Measurements from ENCODE around the gene SCRT2. TPM values are rescaled to one million over a fixed set of nuclear protein-coding genes. Genes with fewer than 3 reads are reported as not detected.

The SCRT2 gene
- total and polyA plus RNA-seq, 2 of the 8 experiments (the other 6 are each of a cell fraction or from before 2014, with no cell fraction given), result 0.12 to 0.34 TPM

DNA sequence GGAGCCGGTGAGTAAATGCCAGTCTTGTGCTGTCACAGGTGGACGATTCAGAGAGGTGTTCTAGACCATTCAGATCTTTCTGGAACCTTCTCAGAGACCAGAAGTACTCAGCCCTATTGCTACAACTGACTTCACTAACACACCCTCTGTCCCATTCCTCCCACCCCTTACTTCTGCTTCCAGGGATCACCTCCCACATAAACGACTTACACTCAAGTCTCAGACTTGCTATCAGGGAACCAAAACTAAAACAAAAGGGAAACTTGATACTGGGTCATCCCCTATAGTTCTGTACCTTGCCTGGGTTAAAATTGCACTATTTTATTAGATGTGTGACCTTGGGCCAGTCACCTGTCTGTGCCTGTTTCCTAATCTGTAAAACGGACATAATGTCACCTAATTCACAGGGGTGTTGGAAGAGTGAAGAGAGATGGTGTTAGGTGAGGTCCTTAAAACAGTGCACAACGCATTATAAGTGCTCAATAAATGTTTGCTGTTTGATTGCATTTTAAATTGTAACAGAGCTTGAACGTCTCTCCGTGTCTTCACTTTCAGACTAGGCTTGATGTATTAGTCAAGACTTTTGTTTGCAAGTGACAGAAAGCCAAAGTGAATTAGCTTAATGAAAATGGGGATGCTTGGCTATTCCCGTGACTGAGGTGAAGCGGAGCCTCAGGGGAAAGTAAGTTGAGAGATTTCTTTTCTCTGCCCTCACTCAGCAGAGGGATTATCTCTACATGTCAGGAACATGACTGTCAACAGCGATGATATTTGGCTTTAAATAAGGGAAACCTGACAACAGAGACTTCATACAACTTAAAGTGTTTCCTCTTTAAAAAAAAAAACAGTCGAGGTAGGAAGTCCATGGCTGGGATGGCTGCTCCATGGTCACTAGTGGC is 19.6 kb downstream of the SCRT2 start:
- Histone ChIP-seq H4K5ac (ENCODE audit: insufficient read length, low read depth, low read length) (no peak overlapping the region), H3K79me2 (ENCODE audit: control insufficient read depth in 1 of 2, insufficient read depth in 2 of 2, low read length in 2 of 2) (no peaks in the 10 kb centered on the region), H3K4ac (replicated peaks; ENCODE audit: insufficient read length, low read depth, low read length) (no peak overlapping the region), H2BK20ac (ENCODE audit: low read length) (peak overlapping the region; percentile 63; the same call in 1 of the 2 replicates), H2BK5ac (ENCODE audit: low read depth, low read length) (no peak overlapping the region), H2BK12ac (ENCODE audit: low read depth, low read length) (peak overlapping the region; percentile 11; the same call in 1 of the 2 replicates), H3K27ac (ENCODE audit: low read depth, low read length) (no peak overlapping the region), H3K14ac (ENCODE audit: insufficient read length) (no peak overlapping the region), H3K27me3 (replicated peaks in 1 of 4; ENCODE audit: control insufficient read depth in 3 of 4, extremely low read depth in 1 of 4, insufficient read depth in 3 of 4, low read length in 3 of 4) (peaks cover 0 to 7% (median under 1%) of the 10 kb centered on the region in 4 experiments; a peak in 3 of 7 replicates), H3K56ac (replicated peaks; ENCODE audit: insufficient read length, low read depth, low read length) (no peak overlapping the region), H3K9ac (replicated peaks in 1 of 4; ENCODE audit: extremely low read depth in 1 of 4, low read depth in 3 of 4, low read length in 3 of 4) (no peak overlapping the region), H2AK5ac (ENCODE audit: low read depth, low read length) (no peak overlapping the region), H3K79me1 (ENCODE audit: low read depth, low read length) (no peaks in the 10 kb centered on the region), H3K23me2 (ENCODE audit: low read depth, low read length) (peaks cover 10% of the 10 kb centered on the region; the same call in 1 of the 2 replicates), H2BK120ac (replicated peaks; ENCODE audit: low read depth, low read length) (no peak overlapping the region), H4K8ac (ENCODE audit: extremely low read depth, insufficient read depth, low read length) (no peak overlapping the region), H3K23ac (ENCODE audit: insufficient read length) (no peak overlapping the region), H3K18ac (ENCODE audit: extremely low read depth, low read length) (no peak overlapping the region), H3K9me3 (ENCODE audit: insufficient read depth in 2 of 2, low read depth in 1 of 2, low read length in 1 of 2) (no peaks in the 10 kb centered on the region), H4K91ac (replicated peaks; ENCODE audit: insufficient read length, low read length) (peak overlapping the region; percentile 20), H3K4me3 (ENCODE audit: extremely low read depth in 1 of 4, insufficient read depth in 2 of 4, low read depth in 3 of 4, low read length in 4 of 4) (no peak overlapping the region), H2BK15ac (ENCODE audit: low read length) (0 out of 2 replicates have a peak overlapping the region, but pooled peaks have one; percentile 14), H2AFZ (ENCODE audit: low read length) (no peak overlapping the region), H3K4me2 (ENCODE audit: insufficient read depth in 1 of 2, low read depth in 2 of 2, low read length in 2 of 2) (no peak overlapping the region), H3K4me1 (replicated peaks in 1 of 4; ENCODE audit: control insufficient read depth in 3 of 4, insufficient read depth in 4 of 4, low read length in 3 of 4) (peaks cover 24 to 35% (median 30%) of the 10 kb centered on the region in 4 experiments), H3K36me3 (ENCODE audit: control insufficient read depth in 2 of 4, insufficient read depth in 4 of 4, low read length in 3 of 4) (no peaks in the 10 kb centered on the region), H4K20me1 (replicated peaks in 1 of 2; ENCODE audit: control insufficient read depth in 1 of 2, insufficient read depth in 2 of 2, low read length in 2 of 2) (no peaks in the 10 kb centered on the region)
- FAIRE-seq (no peak), DNase-seq (ENCODE audit: low read depth in 1 of 2, low spot score in 2 of 2) (no peak)
- CTCF ChIA-PET (ENCODE audit: partially characterized antibody), result interaction anchor here (0.7 to 3.9 kb wide), 9 partner anchors 11 to 113 kb away, joined by 3 to 45 read pairs (median 4); no protein-coding TSS in a partner anchor
- WGBS, 2 experiments (ENCODE audit: extremely low coverage in 1 of 2, insufficient coverage in 1 of 2, insufficient read length in 1 of 2, insufficient replicate concordance in 2 of 2, low coverage in 1 of 2, low lambda C conversion rate in 2 of 2, missing lambda C conversion rate in 1 of 2), result 82% methylated on average over 11 of the region's 11 CpGs; no CpG with 5 or more reads in 1 of the 2 experiments
- POLR2A ChIA-PET (ENCODE audit: partially characterized antibody), result interaction anchor here (1.8 kb wide), 1 partner anchor 8 kb away, joined by 4 read pairs; no protein-coding TSS in a partner anchor
- TF ChIP-seq TAF1 (IDR thresholded peaks at IDR 0.05; ENCODE audit: low read depth, low read length), result no peak
- no peak for TF ChIP-seq POLR2A (IDR thresholded peaks at IDR 0.05; ENCODE audit: control extremely low read depth in 1 of 2, low read depth in 2 of 2, low read length in 2 of 2)
- no peak for TF ChIP-seq POU5F1 (IDR thresholded peaks at IDR 0.05; ENCODE audit: low read depth, low read length)
- no peak for TF ChIP-seq SP2 (IDR thresholded peaks at IDR 0.05; ENCODE audit: low read length)
- TF ChIP-seq SRF (IDR thresholded peaks at IDR 0.05; ENCODE audit: low read depth, low read length), result no peak
- TF ChIP-seq SIX5 (IDR thresholded peaks at IDR 0.05; ENCODE audit: low read depth, low read length), result no peak
- TF ChIP-seq TAF7 (optimal IDR thresholded peaks at IDR 0.05; ENCODE audit: borderline replicate concordance, low read depth, low read length), result no peak
- TF ChIP-seq RFX5 (IDR thresholded peaks at IDR 0.05; ENCODE audit: borderline replicate concordance, low read depth, low read length), result no peak
- TF ChIP-seq TCF12 (IDR thresholded peaks at IDR 0.05; ENCODE audit: low read depth, low read length), result no peak
- no peak for TF ChIP-seq KDM5A (IDR thresholded peaks at IDR 0.05; ENCODE audit: low read length)
- no peak for TF ChIP-seq RNF2 (IDR thresholded peaks at IDR 0.05; ENCODE audit: borderline replicate concordance, low read depth, low read length, missing control alignments, poor library complexity, severe bottlenecking)
- TF ChIP-seq PHF8 (conservative IDR thresholded peaks at IDR 0.05; ENCODE audit: low read depth, low read length), result no peak
